GM18517 (cell line): ENCODE results near the gene E2F4.
A peak's percentile ranks its signal among the peaks of the same experiment; 100 is the strongest.

Experiments used
- ATAC-seq: cut with Tn5 transposase; IDR thresholded peaks from one replicate; pipeline ENCODE4 v1.9.1; 2021; ENCODE audit warnings: mild to moderate bottlenecking, moderate library complexity; ENCODE audit not compliant: unreplicated experiment

Gene E2F4

DNA sequence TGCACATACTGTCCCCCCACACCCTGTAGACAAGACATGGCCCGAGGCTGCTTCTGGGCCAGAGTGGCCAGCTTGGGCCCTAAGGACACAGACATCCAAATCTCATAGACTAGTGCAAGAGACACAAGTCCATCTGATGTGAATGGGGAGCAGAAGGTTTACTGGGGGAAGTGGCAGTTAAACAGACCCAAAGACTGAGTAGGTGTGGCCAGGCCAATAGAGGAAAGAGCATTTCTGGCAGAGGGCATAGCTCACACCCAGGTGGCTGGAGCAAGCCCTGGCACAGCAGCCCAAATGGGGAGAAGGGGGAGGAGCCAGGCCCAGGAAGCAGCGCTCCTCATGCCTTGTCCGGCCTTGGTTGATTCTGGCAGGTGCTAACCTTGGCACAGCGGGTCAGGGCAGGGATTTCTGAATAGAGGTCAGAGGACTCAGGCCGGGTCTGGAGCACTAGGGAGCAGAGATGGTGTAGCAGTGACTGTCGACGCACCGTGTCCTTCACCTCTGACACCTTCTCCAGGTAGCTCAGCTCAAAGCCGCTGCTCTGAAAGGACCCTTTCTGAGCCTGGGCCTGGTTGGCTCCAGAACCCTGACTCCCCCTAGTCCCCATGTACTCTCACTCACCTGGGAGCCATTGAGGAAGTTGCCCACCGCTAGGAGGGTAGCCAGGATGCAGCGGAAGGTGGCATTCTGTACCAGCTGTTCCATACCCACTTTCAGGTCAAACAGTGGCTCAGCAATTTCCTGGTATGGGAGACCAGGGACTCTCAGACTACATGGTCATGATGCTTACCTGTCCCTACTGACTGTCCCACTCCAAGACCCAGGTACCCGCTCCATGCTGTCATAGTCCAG lies 39.1 kb downstream of the E2F4 start:
- no peak for ATAC-seq

DNA sequence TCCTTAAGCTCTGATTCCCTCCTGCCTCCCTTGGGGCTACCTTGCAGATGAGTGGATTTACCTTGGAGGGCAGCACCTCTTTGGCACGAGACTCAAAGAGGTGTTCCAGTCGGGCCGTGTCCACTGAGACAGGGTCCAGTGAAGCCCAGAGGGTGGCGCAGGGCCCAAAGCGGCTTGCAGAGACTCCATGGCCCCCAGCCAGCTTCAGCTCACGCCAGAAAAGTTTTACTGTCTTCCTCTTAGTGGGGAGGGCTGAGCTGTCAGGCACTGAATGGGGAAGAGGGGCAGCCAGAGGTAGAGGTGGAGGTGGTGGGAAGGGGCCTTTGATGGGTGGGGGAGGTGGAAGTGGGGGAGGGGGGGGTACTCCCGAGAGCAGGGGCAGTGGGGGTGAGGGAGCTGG lies 41.6 kb downstream of the E2F4 start:
- ATAC-seq: no peak

DNA sequence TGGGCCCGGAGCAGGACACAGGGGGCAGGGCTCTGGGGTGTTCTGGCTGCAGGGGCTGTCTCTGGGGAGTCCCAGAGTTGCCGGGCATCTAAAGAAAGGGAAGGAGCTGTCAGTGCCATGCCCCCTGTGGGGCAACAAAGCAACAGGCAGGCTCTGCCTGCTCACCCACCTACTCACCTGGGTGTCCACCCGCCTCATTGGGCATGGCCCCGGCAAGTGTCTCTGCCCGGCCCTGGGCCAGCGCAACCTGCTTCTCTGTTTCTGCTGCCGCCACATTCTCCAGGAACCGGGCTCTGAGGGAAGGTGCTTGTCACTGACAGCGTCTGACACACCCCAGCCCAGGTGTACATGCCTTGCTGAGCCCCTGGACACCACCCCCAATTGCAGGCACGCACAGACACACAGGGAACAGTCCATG lies 42.2 kb downstream of the E2F4 start:
- no peak for ATAC-seq

DNA sequence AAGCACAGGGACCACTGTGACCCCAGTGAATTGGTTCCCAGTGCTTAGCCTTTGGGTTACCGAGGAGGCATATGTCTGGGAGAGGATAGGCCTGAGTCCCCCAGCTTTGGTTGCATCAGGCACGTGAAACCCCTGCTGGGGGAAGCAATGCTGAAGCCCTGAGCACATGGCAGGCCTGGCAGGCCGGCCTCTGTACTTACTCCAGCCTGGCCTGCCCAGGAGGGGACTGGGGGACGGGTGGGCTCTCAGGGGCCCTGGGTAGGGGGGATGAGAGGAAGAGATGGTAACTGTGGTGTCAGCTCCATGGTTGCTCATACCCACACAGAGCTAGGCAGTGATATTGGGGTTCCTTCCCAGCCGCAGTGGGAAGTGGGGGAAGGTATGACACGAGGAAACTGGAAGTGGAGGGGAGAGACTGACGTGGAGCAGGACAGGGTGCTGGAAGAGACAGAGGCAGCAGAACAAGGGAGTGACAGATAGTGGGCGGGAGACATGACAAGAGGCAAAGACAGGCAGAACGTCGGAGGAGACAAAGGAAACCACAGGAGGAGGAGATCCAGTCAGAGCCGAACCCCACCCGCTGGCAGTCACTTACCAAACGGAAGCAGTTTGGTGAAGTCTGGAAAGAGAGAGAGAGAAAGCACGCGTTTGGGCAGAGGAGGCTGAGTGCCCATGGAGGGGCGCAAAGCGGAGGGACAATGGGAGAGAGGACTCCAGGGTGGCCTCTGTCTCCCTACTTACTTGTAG lies 44.0 kb downstream of the E2F4 start:
- no peak for ATAC-seq

GRCh38 chr16:67236563-67237395 lies 44.8 kb downstream of the E2F4 start:
- ATAC-seq: no peak

- no peak for ATAC-seq
These were observed 45.7 kb downstream of the E2F4 start for GRCh38 chr16:67237396-67238277.

DNA sequence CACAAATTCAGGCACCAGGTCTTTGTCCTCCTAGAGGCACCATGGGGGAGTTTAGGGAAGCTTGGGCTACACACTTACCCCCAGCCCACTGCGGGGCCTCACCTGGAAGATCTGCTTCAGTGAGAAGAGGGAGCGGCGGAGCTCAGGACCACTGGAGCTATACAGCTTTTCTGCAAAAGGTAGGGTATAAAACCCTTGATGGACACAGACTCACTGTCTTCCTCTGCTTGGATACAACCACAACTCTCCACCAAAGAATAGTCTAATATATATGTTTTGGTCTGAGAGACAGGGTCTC lies 46.3 kb downstream of the E2F4 start:
- ATAC-seq: no peak

- no peak for ATAC-seq
These were observed 47.0 kb downstream of the E2F4 start for GRCh38 chr16:67238806-67239470.

DNA sequence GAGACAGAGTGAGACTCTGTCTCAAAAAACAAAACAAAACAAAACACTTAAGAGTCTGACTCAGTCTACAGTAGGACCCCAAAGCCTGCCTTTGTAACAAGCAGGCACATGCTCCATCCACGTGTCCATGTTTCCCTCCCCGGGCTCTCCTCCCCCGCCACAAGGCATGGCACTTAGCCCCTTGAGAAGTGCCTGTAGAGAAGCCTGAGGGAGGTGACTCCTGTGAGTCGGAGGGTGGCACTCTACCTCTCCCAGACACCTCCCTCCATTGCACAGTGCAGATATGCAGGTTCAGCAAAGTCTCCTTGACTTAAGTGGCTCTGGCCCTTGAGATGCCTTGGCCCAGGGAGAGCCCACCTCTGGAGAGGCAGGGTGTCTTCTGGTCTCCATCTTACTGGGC lies 48.6 kb downstream of the E2F4 start:
- no peak for ATAC-seq

DNA sequence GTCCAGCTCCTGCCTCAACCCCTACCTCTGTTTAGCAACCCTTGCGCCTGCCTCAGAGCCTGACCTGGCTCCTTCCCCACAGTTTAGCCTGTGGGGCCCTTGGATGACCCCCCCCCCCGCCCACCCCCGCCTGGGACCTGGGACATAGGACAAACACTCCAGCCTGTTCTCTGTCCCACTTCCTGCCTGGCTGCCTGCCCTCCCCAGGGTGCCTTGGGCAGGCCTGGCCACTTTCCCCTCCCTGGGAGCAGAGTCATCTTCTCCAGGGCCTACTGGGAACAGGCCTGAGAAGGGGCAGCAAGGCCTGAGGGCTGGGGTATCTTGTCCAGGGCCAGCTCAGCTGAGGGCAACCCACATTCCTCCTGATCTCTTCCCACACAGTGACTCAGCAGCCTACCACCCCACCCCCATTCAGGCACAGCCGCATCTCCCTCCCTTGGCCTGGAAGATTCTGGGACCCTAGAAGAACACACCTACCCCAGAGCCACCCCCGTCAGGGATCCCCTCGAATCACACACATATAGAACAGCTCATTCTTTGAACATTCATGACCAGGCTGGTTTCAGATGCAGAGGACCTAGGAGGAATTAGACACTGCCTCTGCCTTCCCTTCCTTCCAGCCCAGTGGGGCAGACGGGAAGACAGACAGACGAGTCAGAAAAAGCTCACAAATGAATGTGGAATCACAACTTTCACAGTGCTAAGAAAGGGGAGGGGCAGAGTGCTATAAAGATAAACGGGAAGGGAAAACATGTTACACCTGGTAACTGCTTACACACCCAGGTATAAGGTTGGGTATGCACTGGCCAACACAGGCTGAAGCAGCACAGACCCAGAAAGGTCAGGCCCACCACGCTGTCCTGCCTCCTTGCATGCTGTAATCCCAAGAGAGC lies 49.3 kb downstream of the E2F4 start:
- ATAC-seq: no peak

DNA sequence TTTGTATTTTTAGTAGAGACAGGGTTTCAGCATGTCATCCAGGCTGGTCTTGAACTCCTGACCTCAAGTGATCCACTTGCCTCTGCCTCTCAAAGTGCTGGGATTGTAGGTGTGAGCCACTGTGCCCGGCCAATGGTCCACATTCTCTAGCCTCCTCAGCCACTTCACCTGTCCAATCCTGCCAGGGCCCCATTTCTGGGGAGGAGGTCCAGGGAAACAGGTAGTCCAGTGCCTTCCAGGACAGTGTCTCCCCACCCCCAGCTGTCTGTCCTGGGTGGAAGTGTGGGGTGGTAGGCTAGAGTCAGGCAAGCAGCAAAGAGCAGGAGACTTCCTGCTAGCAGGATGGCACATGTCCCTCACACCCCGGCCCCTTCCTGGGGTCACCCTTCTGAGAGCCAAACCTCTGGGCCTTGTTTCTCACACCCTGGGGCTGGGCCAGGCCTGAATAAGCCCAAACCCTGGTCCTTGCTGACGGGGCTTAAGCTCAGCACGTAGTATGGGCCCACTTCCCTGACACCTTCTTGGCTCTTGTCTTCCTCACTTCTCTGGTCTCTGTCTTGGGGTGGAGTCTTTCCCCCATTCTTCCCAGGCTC lies 50.3 kb downstream of the E2F4 start:
- no peak for ATAC-seq

- ATAC-seq: no peak
These were observed 51.5 kb downstream of the E2F4 start for GRCh38 chr16:67243481-67243880.

DNA sequence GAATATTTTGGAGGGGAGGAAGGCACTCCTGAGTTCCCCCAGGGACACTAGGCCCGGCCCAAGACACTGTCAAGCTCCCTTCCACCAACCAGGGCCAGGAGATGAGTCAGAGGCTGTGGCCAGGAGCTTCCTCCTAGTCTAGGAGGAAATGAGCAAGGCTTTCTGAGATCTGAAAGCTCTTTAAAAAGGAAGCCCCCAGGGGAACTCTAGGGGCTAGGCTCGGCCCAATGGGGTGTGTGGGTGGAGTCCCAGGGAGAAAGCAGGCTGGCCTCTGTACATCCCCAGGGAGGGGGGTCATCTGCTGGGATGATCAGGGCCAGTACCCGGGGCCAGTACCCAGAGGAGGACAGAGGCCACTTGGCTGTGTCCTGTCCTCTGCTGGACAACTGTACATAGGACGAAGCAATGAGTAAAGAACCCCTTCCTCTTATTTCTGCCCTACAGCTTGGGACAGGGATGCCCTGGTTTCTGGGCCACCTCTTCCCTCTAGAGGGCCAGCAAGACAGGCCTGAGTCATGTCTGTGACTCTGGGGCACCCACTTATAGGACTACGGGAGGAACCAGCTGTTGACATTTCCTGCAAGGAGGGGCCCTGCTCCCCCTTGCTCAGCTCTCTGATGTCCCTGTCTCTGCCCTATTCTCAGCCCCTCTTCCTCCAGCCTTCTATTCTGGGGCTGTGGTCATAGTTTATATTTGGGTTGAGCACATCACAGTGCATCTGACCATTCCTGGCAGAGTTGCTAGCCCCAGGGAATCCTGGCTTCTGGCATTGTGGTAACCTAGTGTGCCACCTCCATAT lies 52.6 kb downstream of the E2F4 start:
- peak; percentile 54 for ATAC-seq

DNA sequence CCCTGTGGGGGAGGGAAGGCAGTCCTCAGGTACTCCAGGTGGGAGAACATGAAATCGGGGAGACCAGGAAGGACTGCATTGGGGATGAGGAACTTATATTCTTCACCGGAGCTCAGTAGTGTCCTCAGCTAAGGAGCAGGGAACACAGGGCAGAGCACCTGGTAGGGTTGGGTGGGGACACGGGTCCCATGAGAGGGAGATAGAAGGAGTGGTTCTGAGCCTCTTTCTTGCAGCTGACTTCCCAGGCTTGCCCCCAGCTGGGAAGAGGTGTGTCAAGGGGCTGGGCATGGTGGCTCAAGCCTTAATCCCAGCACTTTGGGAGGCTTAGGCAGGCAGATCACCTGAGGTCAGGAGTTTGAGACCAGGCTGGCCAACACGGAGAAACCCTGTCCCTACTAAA lies 53.2 kb downstream of the E2F4 start:
- ATAC-seq: no peak

DNA sequence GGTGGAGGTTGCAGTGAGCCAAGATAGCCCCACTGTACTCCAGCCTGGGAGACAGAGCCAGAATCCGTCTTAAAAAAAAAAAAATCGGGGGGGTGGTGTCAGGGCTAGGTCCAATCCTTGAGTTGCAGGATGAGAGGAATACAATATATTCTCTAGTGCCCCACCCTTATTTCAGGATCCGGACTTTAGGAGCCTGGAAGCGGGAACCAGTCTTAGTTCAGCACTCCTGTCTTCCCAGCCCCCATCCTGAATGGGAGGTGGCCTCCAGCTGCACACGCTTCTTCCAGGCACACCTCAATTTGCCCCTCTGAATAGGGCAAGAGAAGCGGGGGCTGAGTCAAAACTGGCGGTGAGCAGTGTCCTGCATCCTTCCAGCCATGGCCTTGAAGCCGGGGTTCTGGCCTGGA lies 53.7 kb downstream of the E2F4 start:
- ATAC-seq: no peak

DNA sequence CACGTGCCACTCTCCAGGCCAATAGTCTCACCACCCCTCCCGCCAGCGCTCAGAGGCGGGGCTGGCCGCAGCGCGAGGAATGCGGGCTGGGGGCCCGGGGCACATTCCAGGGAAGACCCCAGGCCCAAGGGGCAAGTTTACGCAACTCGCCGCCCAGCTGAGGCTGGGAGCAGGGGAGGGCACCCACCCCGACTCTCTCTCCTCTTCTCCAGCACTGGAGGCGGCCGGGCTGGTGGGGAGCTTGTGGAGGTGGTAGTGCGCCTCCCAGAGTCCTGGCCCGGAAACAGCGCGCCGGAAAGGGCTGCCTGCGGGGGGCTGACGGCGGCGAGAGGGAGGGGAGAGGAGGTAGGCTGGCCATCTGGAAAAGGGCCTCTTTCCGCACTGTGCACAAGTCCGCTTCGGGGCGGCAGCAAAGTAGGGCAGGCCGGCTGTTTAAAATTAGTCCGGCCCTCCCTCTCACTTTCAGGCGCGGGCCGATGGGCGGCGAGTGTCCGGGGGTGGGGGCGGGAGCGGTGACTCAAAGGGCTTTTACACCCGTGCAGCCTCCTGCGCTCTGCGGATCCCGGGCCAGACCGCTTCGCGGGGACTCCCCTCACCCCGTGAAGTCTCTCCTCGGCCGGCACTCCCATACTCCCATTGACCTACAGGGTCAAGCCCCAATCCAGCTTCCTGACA lies 54.3 kb downstream of the E2F4 start:
- ATAC-seq: peak; percentile 22

GRCh38 chr16:67246756-67247191 lies 54.8 kb downstream of the E2F4 start:
- ATAC-seq: peak; percentile 17
